ENCODE data around the gene RFTN1. TPM values are rescaled to one million over a fixed set of nuclear protein-coding genes. Genes with fewer than 3 reads are reported as not detected.
A peak's percentile ranks its signal among the peaks of the same experiment; 100 is the strongest.

RFTN1 gene
- total RNA-seq, 3 donors from 2014 or later (not counting 1 experiment from before 2014, with no cell fraction given), result 112 to 135 (median 115) TPM

DNA sequence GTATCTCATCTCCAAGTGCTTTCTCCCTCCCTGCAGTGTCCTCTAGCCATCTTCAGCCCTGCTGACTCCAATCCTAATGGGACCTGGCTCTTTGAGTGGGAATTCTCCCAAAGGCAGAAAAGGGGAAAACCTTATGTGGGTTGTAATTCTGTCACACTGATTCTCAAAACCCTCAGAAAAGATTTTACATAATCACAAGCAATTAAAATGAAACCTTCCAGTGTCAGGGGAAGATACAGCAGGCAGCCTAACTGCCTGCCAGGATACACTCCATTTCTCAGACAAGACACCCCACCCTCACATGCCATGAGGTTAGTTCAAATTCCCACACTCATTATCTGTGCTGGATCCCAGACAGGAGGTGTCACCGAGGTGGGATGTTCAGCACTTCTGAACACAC, 121.4 kb downstream of the RFTN1 start:
- no peaks in the 10 kb centered on the region for H3K36me3 Mint-ChIP-seq
- ATAC-seq, result no peak
- 100% methylated on average over 1 of the region's 1 CpG for WGBS (ENCODE audit: insufficient coverage)

GRCh38 chr3:16390581-16390980, 122.9 kb downstream of the RFTN1 start:
- no peaks in the 10 kb centered on the region for H3K9me3 Mint-ChIP-seq
- H3K36me3 ChIP-seq (ENCODE audit: control insufficient read depth, insufficient read depth, low read length), result peaks cover 2% of the 10 kb centered on the region
- H3K27ac Mint-ChIP-seq, result peak overlapping the region in 1 of 2 donors; percentile 30
- no peak overlapping the region for H3K4me3 Mint-ChIP-seq
- no peaks in the 10 kb centered on the region for H3K27me3 Mint-ChIP-seq (ENCODE audit: low read depth in 2 of 2)
- TF ChIP-seq CTCF (IDR thresholded peaks at IDR 0.05), result no peak
- H3K4me1 ChIP-seq (ENCODE audit: control insufficient read depth, insufficient read depth, low read length), result peaks cover 14% of the 10 kb centered on the region
- H3K4me3 ChIP-seq (ENCODE audit: low read length), result no peak overlapping the region
- no peak for ATAC-seq
- H3K4me1 Mint-ChIP-seq, result peaks cover 49 to 55% of the 10 kb centered on the region in 2 donors
- H3K36me3 Mint-ChIP-seq, result no peaks in the 10 kb centered on the region
- no peak overlapping the region for H3K27ac ChIP-seq (ENCODE audit: low read length)
- WGBS (ENCODE audit: insufficient coverage), result 100% methylated on average over 2 of the region's 2 CpGs
- DNase-seq, result no peak
- intact Hi-C loops (cut with micrococcal nuclease), result no loop called here
- no peaks in the 10 kb centered on the region for H3K27me3 ChIP-seq (ENCODE audit: control insufficient read depth, insufficient read depth, low read length)
- H3K9me3 ChIP-seq (ENCODE audit: control insufficient read depth, insufficient read depth, low read length), result no peaks in the 10 kb centered on the region

More for the DNA sequence above, 121.4 kb downstream of the RFTN1 start:
- Histone ChIP-seq H3K27me3 (ENCODE audit: control insufficient read depth, insufficient read depth, low read length) (no peaks in the 10 kb centered on the region), H3K4me3 (ENCODE audit: low read length) (no peak overlapping the region), H3K9me3 (ENCODE audit: control insufficient read depth, insufficient read depth, low read length) (no peaks in the 10 kb centered on the region), H3K27ac (ENCODE audit: low read length) (no peak overlapping the region), H3K4me1 (ENCODE audit: control insufficient read depth, insufficient read depth, low read length) (peaks cover 8% of the 10 kb centered on the region), H3K36me3 (ENCODE audit: control insufficient read depth, insufficient read depth, low read length) (peaks cover 5% of the 10 kb centered on the region)
- no peak for DNase-seq
- Mint-ChIP-seq H3K4me1 (peaks cover 40 to 56% of the 10 kb centered on the region in 2 donors), H3K9me3 (no peaks in the 10 kb centered on the region), H3K27ac (no peak overlapping the region), H3K27me3 (ENCODE audit: low read depth in 2 of 2) (no peaks in the 10 kb centered on the region), H3K4me3 (no peak overlapping the region)
- no peak for TF ChIP-seq CTCF (IDR thresholded peaks at IDR 0.05)
- intact Hi-C loops (cut with micrococcal nuclease), result no loop called here

DNA sequence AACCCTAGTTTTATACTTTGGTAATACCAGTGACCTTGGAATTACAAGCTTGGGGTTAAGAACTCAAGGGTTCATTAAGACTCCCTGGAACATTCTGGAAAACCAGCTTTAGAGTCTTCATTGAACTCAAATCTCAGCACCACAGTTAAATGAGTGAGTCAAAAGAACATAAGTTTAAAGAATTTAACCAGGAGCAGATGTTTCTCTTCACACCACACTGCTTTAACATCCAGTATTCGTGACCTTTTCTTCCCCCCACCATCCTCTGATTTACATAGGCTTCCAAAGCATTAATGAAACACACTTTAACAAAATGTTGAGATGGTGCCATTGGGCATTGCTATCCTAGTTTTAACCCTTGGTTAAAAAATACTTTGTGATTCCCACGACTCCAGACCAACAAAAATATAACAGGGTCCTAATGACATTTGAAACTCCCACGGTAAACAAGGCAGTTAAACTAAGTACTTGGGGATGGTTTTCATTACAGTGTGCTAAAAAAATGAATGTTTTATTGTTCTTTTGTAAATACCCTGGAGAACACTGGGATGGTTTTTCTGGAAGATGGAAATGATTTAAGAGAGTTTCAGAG, 124.6 kb downstream of the RFTN1 start:
- Histone ChIP-seq H3K27ac (ENCODE audit: low read length) (no peak overlapping the region), H3K4me1 (ENCODE audit: control insufficient read depth, insufficient read depth, low read length) (peaks cover 14% of the 10 kb centered on the region), H3K27me3 (ENCODE audit: control insufficient read depth, insufficient read depth, low read length) (no peaks in the 10 kb centered on the region), H3K36me3 (ENCODE audit: control insufficient read depth, insufficient read depth, low read length) (peaks cover 2% of the 10 kb centered on the region), H3K9me3 (ENCODE audit: control insufficient read depth, insufficient read depth, low read length) (no peaks in the 10 kb centered on the region), H3K4me3 (ENCODE audit: low read length) (no peak overlapping the region)
- Mint-ChIP-seq H3K4me3 (no peak overlapping the region), H3K4me1 (peaks cover 49 to 55% of the 10 kb centered on the region in 2 donors), H3K27me3 (ENCODE audit: low read depth in 2 of 2) (no peaks in the 10 kb centered on the region), H3K36me3 (no peaks in the 10 kb centered on the region), H3K27ac (no peak overlapping the region), H3K9me3 (no peaks in the 10 kb centered on the region)
- DNase-seq (no peak), ATAC-seq (no peak)
- intact Hi-C loops (cut with micrococcal nuclease), result no loop called here
- TF ChIP-seq CTCF (IDR thresholded peaks at IDR 0.05), result no peak
- 81% methylated on average over 2 of the region's 3 CpGs for WGBS (ENCODE audit: insufficient coverage)

DNA sequence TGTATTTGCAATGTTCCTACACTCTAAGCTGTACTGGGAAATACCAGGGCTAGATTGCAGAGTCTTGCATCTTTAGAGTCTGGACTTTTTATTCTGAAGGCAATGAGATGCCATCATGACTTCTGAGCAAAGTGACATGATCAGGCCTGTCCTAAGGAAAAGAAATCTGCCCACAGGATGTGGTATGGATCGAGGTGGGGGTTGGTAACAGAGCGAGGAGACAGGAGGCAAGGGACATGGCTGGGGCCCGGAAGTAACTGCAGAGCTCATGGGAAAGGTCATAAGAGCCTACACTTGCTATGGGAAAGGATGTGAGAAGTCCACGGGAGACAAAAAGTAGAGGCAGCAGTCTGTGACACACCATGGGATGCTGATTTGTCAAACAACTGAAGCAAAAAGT, 126.9 kb downstream of the RFTN1 start:
- DNase-seq (no peak), ATAC-seq (no peak)
- no peaks in the 10 kb centered on the region for H3K36me3 Mint-ChIP-seq
- H3K4me3 Mint-ChIP-seq, result no peak overlapping the region
- H3K27me3 ChIP-seq (ENCODE audit: control insufficient read depth, insufficient read depth, low read length), result no peaks in the 10 kb centered on the region
- peaks cover 2% of the 10 kb centered on the region for H3K36me3 ChIP-seq (ENCODE audit: control insufficient read depth, insufficient read depth, low read length)
- WGBS (ENCODE audit: insufficient coverage), result 67% methylated on average over 4 of the region's 4 CpGs
- H3K27me3 Mint-ChIP-seq (ENCODE audit: low read depth in 2 of 2), result no peaks in the 10 kb centered on the region
- no peaks in the 10 kb centered on the region for H3K9me3 ChIP-seq (ENCODE audit: control insufficient read depth, insufficient read depth, low read length)
- H3K9me3 Mint-ChIP-seq, result no peaks in the 10 kb centered on the region
- peak overlapping the region; percentile 22 to 72 for H3K27ac Mint-ChIP-seq
- TF ChIP-seq CTCF (IDR thresholded peaks at IDR 0.05), result no peak
- peaks cover 59 to 66% of the 10 kb centered on the region in 2 donors for H3K4me1 Mint-ChIP-seq
- H3K4me1 ChIP-seq (ENCODE audit: control insufficient read depth, insufficient read depth, low read length), result peaks cover 14% of the 10 kb centered on the region
- intact Hi-C loops (cut with micrococcal nuclease), result no loop called here
- H3K4me3 ChIP-seq (ENCODE audit: low read length), result no peak overlapping the region
- H3K27ac ChIP-seq (ENCODE audit: low read length), result no peak overlapping the region
